Activated naive CD4-positive, alpha-beta T cell treated with anti-CD3 and anti-CD28 coated beads, Interleukin-2, amount 50 U/mL, for 16 hours (primary cell): ENCODE data around the gene TRIM2.
"Not testable (repeated sequence)": the region's sequence is repeated elsewhere in the genome, so short reads cannot be mapped to it uniquely, and the experiment has no call there.

Source experiments
- DNase-seq: peaks from one replicate; pipeline ENCODE4 v3.0.0-alpha.2; 2020

TRIM2 gene

GRCh38 chr4:153191795-153192363 lies 12.4 kb upstream of the TRIM2 start:
- no peak for DNase-seq

DNA sequence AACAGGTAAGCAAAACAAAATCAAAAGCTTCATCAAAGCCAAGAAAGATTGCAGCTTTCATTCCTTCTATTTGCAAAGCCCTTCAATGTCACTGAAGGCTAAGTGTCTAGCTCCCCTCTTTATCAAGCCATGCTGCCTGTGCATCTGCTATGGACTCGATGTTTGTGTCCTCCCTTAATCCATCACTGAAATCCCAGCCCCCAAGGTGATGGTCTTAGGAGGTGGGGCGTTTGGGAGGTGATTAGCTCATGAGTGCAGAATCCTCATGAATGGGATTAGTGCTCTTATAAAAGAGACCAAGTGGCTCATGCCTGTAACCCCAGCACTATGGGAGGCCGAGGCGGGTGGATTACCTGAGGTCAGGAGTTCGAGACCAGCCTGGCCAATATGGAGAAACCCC lies 6.9 kb upstream of the TRIM2 start:
- DNase-seq, result no peak

DNA sequence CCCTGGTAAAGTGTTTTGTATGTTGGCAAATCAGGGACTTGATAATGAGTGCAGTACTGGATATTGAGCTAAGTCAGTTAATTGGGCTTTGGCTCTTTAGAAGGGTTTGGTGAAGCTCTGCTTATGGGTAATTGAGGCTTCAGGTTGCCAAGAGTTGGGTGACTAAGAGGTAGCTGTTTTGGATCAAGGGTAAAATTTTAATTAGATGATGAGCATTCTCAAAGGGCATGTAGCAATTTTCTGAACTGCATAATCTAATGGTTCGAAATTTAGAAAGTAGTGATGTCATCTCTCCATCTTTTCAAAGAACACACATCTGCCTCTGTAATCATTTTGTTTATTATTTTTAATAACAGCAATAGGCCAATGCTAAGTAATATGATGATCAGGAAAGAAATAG lies 5.5 kb upstream of the TRIM2 start:
- no peak for DNase-seq

DNA sequence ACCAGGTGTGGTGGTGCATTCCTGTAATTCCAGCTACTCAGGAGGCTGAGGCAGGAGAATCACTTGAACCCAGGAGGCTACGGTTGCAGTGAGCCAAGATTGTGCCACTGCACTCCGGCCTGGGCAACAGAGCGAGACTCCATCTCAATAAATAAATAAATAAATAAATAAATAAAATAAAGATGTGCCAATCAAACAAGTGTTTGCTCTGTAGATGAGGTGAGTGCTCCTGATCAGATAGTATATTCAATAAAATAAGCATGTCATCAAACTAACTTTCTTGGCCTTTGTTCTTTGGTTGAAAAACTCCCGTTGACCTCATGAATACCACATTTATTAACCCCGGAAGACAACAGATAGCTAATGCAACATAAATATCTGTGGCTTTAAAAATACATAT lies 497 bp upstream of the TRIM2 start:
- DNase-seq, result not testable (repeated sequence)

- DNase-seq, result peak; percentile 12
Measured at GRCh38 chr4:153204728-153205648, 745 bp downstream of the TRIM2 start.

DNA sequence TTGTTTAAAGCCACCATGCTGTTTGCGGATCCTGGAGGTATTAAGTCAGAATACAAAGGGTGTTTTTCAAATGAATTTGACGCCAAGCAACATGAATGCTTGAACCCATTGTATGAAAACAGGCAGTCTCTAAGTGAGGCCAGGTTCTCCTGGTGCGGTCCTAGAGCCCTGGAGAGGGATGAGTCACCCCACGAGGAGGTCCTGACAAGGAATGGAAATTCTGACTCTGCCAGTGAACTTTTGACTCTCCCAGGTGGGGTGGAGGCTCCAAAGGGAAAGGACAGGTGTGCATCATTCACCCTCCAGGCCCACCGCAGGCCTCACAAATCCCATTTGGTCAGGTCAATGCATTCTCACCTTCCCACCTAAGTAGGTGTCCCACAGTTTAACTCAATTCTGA lies 1.5 kb downstream of the TRIM2 start:
- peak; percentile 15 for DNase-seq

GRCh38 chr4:153206534-153206933 lies 2.3 kb downstream of the TRIM2 start:
- DNase-seq, result no peak

DNA sequence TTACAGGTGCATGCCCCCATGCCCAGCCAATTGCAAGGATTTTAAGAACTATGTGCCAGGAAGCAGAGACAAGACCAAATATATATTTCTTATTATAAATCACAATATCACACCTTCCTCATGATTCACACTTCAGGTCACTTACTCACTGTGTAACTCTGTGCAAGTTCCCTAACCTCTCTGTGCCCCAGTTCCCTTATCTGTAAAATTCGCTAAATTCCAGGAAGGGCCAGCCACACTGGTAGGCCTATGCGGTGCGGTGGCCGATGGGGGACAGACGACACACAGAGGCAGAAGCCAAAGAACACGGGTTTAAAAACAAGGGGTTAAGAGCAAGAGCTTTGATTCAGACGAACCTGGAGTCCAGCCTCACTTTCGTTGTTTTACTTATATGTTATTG lies 2.8 kb downstream of the TRIM2 start:
- no peak for DNase-seq

- DNase-seq, result no peak
Measured at GRCh38 chr4:153207567-153207966, 3.3 kb downstream of the TRIM2 start.

- DNase-seq, result no peak
Measured at GRCh38 chr4:153209410-153209809, 5.2 kb downstream of the TRIM2 start.

GRCh38 chr4:153210727-153211126 lies 6.5 kb downstream of the TRIM2 start:
- no peak for DNase-seq

DNA sequence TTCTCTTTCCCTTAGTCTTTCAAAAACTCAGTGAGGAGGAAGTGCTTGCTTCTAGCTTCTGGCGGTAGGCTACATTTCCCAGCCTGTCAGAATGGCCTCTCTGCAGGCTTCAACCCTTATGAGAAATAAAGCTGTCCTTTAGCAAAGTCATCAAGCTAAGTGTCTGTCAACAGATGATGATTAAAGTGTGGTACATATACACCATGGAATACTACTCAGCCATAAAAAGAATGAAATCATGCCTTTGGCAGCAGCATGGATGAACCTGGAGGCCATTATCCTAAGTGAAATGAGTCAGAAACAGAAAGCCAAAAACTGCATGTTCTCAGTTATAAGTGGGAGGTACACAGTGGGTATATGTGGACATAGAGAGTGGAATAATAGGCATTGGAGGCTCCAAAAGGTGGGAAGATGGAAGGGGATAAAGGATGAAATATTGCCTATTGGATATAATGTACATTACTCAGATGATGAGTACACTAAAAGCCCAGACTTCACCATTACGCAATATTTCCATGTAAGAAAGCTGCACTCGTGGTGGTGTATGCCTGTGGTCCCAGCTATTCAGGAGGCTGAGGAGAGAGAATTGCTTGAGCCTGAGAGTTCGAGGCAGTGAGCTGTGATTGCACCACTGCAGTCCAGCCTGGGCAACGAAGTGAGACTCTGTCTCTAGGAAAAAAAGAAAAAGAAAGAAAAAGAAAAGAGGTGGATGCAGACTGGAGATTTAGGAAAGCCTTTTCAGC lies 7.9 kb downstream of the TRIM2 start:
- DNase-seq, result no peak

- no peak for DNase-seq
Measured at GRCh38 chr4:153212736-153213135, 8.5 kb downstream of the TRIM2 start.

- no peak for DNase-seq
Measured at GRCh38 chr4:153215921-153216320, 11.7 kb downstream of the TRIM2 start.

GRCh38 chr4:153216546-153216945 lies 12.3 kb downstream of the TRIM2 start:
- DNase-seq, result no peak

GRCh38 chr4:153217440-153217839 lies 13.2 kb downstream of the TRIM2 start:
- DNase-seq, result no peak

- DNase-seq, result no peak
Measured at GRCh38 chr4:153218961-153219360, 14.7 kb downstream of the TRIM2 start.

DNA sequence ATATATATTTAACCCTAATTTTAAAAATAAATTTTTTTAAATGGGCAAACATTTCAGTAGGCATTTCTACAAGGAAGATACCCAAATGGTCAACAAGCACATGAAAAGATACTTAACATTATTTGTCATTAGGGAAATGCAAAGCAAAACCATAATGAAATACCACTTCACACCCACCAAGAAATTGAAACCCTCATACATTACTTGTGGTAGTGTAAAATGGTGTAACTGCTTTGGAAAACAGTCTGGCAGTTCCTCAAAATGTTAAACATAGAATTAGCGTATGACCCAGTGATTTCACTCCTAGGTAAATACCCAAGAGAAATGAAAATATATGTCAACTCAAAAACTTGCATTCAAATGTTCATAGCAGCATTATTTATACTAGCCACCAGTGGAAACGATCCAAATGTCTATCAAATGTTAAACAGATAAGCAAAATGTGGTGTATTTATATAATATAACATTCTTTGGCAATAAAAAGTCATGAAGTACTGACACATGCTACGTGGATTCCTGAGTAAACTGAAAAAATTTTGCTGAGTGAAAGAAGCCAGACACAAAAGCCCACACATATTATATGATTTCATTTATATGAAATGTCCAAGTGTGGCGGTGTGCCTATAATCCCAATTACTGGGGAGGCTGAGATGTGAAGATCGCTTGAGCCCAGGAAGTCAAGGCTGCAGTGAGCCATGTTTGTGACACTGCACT lies 16.6 kb downstream of the TRIM2 start:
- no peak for DNase-seq

- DNase-seq, result peak; percentile 39
Measured at GRCh38 chr4:153221783-153222706, 17.8 kb downstream of the TRIM2 start.

- DNase-seq, result peak; percentile 17
Measured at GRCh38 chr4:153222707-153223426, 18.6 kb downstream of the TRIM2 start.

GRCh38 chr4:153223427-153223801 lies 19.2 kb downstream of the TRIM2 start:
- no peak for DNase-seq
